NCI-H2196 treated with DMSO at 0.1 percent for 48 hours (cell line): ENCODE data around the gene UBAC2.
"Not testable (repeated sequence)": the region's sequence is repeated elsewhere in the genome, so short reads cannot be mapped to it uniquely, and the experiment has no call there.

Experiments
- DNase-seq: peaks from one replicate; lab custom pipeline; 2025; ENCODE audit not compliant: unreplicated experiment; lab: John Stamatoyannopoulos, UW

UBAC2 gene

DNA sequence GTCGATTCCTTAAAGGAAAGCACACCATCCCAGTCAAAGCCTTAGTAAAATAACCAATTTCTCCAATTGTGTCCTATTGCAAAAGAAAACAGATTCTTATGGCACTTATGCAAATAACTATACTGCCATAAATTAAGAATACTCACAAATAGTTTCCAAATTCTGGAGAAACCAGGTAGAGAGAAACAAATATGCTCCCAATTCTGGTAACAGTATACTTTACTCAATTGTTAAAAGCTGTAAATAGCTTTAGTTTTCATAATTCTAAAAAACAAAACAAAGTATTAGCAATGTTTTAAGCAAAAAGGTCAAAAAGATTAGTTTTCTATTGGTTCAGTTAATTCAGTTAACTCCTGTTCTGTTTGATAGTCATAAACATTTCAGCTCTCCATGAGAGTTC lies 18.2 kb upstream of the UBAC2 start:
- DNase-seq: no peak

DNA sequence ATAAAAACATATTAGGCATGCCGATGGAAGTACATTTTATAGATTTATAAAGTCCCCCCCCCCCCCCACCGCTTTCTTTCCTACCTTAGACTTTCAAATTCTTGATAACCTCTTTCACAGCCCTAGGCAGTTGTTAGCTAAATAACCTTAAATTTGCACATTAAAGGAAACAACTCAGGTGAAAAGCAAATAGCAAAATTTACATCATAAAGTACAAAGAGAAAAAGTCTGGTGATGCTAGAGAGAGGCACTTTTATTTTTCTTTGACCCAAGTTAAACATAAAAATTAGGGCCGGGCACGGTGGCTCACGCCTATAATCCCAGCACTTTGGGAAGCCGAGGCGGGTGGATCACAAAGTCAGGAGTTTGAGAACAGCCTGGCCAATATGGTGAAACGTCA lies 15.0 kb upstream of the UBAC2 start:
- no peak for DNase-seq

DNA sequence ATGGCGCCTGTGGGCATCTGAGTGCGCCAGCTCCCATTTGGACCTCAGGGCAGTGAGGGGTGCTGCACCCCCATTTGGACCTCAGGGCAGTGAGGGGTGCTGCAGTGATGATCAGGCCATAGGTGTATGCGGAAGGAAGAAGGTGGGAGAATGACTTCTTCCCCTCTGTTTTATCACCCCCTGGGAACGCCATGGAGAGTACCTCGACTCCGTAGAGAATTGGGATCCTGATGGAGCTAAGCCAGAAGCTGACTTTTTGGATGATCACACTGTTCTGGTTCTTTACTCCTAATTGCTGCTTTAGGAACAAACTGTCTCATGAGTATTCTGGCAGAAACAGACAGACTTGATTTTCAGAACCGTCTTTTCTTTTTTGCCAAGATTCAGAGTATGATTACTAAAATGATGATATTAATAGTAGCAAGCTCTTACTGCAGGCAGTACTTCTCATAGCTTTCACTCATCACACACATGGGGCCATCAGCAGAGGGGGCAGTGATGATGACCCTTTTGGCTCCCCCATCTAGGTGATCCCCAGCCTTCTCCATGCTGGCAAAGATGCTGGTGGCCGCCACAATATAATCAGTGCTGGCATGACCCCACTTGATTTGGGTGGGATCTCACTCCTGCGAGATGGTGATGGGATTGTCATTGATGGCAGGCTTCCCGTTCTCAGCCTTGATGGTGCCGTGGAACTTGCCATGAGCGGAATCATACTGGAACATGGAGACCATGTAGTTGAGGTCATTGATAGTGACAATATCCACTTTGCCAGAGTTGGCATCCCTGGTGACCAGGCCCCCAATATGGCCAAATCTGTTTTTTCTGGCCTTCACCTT lies 10.3 kb upstream of the UBAC2 start:
- DNase-seq: no peak

DNA sequence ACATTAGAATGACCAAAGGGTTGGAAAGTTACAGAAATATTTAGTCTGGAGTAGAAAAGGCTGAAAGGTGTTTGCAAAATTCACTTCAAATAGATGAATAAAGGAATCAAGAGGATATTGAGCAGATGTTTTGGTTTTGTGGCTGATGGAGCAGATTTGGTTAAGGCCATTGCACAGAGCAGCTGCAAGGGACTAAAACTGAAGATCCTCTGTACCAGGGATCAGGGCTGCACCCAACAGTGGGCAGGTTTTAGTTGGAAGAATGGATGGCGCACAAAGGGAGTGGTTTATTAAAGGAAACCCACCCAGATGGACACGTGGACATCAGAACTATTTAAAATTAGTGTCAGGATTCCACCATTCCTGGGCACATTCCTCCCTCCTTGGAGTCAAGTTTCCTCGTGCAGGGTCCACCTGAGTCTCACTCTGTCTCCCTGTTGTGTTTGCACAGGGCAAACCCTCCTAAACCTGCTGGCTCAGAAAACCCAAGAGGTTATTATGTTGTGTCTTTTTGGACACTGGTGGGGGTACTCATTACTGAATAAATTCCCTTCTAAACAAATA lies 9.2 kb upstream of the UBAC2 start:
- DNase-seq: no peak

DNA sequence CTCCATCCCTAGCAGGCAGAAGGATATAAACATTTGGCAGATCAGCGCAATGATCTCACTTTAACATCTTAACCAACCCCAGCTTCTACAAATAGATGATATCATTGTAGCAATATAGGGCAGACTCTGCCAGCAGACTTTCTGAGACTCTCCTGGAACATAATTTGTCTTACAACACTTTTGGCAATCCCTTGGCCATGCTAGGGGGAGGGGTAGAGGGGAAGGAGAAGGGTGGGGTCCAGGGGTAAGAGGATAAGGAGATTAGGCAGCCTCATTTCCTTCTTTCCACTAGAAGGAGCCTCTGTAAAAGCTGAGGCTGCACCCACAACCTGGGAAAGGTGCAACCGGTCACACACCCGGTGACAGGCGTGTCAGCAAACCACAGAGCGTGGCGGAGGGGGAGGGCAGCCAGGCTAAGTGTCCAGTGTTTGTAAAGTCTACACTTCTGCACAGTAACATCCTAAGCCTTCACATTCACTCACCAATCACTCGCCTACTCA lies 8.7 kb upstream of the UBAC2 start:
- DNase-seq: peak; percentile 22

DNA sequence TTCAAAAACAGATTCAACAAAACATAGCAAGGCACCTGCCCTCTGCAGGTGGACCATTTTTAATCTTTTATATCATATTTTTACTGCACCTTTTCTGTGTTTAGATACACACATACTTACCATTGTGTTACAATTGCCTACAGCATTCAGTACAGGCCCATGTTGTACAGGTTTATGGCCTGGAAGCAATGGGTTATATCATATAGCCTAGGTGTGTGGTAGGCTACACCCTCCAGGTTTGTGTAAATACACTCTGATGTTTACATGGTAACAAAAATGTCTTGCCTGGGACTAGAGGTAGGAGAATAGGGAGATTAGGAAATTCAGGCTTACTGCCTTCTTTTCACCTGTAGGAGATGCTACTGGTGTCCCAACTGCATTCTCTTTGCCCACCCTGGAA lies 8.2 kb upstream of the UBAC2 start:
- no peak for DNase-seq

DNA sequence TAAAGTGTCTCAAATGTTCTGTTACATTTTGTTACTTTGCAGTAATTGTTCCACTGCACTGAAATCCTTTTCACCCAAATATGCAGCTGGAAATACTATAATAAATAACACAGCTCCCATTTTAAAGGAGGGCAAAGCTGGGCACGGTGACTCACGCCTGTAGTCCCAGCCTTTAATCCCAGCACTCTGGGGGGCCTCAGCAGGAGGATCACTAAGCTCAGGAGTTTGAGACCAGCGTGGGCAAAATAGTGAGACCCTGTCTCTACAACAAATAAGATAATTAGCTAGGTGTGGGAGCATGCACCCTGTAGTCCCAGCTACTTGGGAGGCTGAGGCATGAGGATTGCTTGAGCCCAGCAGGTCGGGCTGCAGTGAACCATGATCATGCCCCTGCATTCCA lies 7.5 kb upstream of the UBAC2 start:
- no peak for DNase-seq

DNA sequence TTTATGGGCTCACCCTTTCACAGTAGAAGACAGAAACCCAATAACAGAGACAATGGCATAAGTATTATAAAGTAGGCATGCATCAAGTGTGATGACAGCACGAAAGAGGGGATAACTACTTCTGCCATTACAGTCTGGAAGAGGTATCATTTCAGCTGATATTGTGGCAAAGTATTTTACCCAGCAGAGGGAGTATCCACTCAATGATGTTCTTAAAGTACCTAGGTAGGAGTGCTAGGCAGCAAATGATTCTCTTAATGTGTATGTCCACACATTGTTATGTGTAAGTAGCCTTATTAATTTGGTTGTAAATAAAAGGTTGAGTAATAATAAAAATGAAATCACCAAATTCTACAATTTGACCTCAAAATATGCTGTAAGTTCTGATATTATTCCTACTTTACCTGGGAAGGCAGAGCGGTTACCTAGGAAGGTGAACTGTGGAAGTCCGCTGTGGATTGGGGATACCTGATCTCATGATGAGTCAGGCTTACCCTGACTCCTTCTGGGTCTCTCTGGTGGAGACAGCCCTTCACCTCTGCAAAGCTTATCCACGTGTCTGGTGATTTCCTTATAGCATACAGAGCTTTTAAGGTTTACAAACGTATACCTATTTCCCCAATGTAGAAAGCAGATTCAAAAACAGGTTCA lies 4.1 kb upstream of the UBAC2 start:
- no peak for DNase-seq

DNA sequence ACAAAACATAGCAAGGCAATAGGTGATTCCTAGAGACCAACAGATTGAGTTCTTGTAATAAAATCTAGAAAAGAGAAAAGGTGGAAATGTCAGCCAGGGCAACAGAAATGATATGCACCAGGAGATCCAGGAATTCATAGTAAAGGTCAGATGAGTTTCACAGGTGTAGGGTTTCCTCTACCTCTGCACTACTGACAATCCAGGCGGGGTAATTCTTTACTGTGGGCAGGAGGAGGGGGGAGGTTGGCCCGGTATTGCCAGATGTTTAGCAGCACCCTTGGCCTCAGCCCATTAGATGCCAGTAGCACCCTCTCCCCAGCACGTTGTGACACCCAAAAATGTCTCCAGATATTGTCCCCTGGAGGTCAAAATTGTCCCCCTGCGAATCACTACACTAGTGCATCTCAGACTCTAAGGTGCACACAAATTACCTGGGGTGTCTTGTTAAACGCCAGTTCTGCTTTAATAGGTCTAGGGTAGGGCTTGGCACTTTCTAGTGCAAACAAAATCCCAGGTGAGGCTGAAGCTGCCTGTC lies 3.5 kb upstream of the UBAC2 start:
- no peak for DNase-seq

DNA sequence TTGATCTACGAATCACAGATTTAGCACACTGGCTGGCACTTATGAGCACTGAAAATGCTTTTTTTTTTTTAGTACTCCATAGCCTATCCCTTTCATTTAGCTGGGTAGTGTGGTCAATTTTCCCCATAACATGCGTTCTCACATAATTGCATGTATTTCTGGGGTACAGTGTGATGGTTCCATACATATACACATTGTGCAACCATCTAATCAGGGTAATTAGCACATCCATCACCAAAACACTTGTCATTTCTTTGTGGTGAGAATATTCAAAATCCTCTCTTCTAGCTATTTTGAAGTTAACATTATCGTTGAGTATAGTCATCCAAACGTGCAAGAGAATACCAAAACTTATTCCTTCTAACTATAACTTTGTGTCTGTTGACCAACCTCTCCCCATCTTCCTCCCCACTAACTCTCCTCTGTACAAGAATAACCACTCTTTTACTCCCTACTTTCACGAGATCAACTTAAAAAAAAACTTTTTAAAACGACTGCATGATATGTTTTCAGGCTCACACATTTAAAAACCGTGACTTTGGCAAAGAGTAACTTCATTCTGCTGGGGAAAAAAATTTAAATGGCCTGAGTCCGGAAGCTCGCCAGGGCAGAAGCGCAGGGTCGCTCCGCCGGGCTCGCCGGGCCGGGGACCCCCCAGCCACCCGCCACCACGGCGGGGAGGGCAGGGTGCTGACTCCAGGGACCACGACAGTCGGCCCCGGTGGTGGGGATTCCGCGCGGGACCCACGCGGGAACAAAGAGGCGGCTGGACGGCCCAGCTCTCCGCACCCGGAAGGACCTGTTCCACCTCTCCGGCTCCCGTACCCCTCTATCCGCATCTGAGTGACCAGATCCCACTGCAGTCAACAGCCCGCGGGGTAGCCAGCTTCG lies 868 bp upstream of the UBAC2 start:
- no peak for DNase-seq

DNA sequence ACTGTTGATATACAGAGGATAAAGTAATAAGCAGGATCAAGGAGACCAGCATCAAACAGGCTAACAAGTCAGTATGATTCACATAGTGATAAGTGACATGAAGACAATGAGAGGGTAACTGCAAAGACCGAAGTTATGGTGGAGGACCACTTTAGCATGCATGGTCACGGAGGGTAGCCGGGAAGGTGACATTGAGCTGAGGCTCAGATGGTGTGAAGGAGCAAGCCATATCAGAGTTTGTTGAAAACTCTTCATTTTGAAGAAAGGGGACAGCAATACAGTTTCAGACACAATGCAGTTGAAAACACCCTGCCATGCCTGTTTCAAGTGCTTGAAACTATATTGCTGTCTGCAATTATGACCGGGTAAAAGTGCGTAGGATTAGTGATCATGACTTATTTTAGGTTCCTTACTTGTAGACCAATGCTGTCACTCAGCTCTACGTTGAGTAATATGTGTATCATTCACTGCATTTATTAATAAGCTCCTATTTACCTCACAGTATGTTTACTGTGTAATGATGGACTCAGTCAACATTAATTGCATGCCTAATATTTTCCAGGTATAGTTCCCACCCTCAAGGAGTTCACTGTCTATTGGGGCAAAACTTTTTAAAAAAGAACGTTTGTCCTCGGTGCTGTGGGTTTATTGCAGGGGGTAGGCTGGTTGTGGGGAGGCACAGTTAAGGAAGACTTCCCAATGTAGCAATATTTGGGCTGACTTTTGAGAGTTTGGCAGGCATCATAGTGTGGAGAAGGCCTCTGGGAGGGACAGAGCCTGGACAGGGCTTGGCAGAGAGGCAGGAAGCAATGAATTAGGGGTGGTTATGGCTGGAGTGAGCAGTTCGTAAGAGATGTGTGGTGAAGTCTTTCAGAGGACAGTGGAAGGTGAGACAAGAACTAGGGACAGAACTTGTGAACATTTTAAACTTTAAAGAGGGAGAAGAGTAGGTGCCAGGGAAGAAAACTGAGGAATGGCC lies 3.2 kb downstream of the UBAC2 start:
- DNase-seq: no peak

DNA sequence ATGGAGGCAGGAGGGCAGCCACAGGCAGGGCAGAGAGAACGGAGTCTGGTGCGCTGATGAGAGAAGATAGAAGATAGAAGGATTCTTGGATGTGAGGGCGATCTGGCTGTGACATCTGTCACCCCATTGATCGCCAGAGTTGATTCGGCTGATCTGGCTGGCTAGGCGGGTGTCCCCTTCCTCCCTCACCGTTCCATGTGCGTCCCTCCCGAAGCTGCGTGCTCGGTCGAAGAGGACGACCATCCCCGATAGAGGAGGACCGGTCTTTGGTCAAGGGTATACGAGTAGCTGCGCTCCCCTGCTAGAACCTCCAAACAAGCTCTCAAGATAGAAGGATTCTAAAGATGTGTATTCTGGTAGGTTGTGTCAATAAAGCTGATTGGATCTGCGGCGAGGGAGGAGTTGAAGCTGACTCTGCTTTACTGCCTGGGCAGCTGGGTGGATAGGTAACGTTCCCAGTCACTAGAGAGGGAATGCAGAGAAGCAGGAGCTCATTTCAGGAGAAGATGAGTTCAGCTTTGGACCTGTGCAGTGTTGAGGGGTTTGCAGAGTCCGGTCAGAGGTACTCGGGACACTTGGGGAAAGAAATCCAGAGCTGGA lies 5.1 kb downstream of the UBAC2 start:
- DNase-seq: no peak

DNA sequence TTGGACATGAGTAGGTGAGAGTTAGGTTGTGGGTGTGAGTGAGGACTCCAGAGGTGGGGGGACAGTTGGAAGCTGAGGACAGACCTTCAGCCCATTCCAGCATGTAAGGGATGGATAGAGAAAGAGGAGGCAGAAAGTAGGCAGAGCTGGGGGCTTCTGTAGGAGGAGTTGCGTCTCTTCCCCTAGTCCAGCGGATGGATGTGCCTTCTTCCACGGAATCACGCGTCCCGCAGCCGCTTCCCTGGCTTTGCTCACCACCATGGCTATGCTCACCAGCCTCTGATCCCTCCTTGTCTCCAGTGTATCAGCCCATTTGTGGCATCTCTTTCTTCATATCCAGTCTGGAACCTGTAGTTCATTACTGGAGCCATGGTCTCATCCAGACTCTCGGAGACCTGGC lies 5.6 kb downstream of the UBAC2 start:
- DNase-seq: no peak

DNA sequence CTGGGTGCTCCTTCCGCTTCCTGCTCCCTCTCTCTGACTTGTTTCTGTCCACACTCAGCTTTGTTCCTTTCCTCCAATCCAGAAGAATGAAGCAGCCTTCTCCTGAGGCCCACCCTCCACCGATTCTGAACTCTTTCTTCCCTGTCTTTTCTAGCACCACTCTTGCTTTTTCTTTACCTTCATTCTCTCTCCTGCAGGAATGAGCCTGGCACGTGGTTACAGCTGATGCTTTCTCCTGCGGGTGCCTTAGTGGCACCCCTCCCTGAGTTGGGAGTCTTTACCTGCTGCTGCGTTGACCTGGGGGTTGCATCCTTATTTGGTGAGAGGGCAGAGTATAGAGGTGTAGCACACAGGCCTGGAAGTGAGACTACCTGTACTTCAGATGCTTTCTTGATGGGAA lies 6.2 kb downstream of the UBAC2 start:
- no peak for DNase-seq

DNA sequence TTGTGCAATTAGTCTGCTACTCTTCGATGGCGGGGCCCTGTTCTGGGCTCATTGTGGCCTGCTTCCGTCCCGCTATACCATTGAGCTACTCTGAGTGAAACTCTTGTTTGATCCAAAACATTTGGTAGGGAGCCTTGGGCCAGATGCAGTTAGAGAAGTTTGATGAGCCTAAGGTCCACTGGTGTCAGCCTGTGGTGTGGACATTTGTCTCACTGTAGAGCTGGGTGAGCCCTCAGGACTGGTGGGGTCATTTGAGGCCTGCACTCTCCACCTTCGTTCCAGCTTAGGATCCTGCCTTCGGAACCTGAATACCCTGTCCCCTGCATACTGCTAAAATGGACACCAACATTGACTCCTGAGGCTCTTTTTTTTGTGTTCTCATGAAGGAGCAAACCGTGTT lies 6.9 kb downstream of the UBAC2 start:
- DNase-seq: no peak

DNA sequence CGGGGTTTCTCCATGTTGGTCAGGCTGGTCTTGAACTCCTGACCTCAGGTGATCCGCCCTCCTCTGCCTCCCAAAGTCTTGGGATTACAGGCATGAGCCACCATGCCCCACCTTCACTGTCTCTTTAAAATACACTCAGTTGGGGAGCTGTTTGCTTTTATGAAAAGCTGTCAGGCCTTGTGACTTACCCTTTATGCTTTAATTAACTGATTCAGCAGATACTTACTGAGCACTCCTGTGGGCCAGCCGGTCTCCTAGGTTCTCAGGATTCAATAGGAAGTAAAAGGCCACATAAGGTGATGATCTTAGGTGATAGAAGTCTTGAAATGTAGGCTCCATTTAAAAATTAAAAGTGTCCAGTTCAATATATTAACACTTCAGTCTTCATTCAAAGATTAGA lies 7.5 kb downstream of the UBAC2 start:
- no peak for DNase-seq

DNA sequence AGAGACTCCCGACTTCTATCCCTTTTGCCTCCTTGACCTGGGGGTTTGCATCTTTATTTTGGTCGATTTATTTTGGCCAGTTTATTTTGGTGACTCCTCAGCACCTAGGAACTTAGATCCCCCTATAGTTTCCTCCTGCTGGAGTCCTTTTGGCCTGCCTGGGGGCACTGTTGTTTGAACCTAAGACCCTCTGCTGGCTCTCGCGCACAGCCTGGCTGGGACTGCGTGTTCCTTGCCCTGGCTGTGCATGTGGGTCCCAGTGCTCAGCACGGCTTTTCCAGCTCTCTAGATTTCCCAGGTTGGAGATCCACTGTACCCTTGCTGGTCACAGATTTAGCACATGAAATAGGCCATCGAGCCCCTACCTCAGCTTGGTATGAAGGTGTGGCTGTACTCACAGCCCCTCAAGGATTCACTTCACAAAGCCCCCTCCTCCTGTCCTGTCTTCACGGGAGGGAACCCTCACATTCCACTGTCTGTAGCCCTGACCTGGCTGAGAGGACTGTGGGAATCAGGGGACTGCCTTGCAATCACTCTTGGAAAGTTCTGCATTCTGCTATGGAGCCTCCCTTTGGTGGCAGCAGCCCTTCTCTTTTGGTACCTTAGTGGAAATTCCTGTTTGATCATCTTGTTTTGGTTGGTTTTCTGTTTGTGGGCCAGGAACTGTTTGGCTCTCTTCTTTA lies 8.3 kb downstream of the UBAC2 start:
- DNase-seq: no peak

DNA sequence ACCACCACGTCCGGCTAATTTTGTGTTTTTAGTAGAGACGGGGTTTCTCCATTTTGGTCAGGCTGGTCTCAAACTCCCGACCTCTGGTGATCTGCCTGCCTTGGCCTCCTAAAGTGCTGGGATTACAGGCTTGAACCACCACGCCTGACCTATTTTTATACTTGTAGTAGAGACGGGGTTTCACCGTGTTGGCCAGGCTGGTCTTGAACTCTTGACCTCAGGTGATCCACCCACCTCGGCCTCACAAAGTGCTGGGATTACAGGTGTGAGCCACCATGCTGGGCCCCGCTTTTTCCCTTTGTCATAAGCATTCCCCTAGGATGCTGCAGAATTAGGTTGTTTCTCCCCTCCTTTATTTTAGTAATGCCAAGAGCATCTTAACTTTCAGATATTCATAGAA lies 10.0 kb downstream of the UBAC2 start:
- not testable (repeated sequence) for DNase-seq
